K562 (cell line): ENCODE data around the gene ENG. TPM values are rescaled to one million over a fixed set of nuclear protein-coding genes. Genes with fewer than 3 reads are reported as not detected.

Experiments
- CEBPB ChIP-seq: fragments of 450-650 bp; IDR thresholded peaks from 2 replicates; pipeline ENCODE4 v1.6.1; 2016; ENCODE audit warnings: missing genetic modification characterization, missing compliant biosample characterization
- ELF4 ChIP-seq: fragments of 450-650 bp; formaldehyde crosslinking; IDR thresholded peaks from 2 replicates; pipeline ENCODE4 v1.4.0; 2022; ENCODE audit warnings: missing genetic modification characterization
- ETV6 ChIP-seq, 3 experiments: fragments of 150-350 bp in 1 of 3; sonication (generic) in 1 of 3; formaldehyde crosslinking in 1 of 3; IDR thresholded peaks; 2 replicates each; pipeline versions ENCODE4 v1.6.1 to v1.8.0; 2014 to 2022; ENCODE audit warnings: borderline replicate concordance in 2 of 3, low read depth in 2 of 3, antibody characterized with exemption in 1 of 3, low read length in 1 of 3, mild to moderate bottlenecking in 1 of 3, missing genetic modification reagents in 1 of 3
- GATA2 ChIP-seq: sonication (generic); formaldehyde crosslinking; IDR thresholded peaks from 2 replicates; pipeline ENCODE4 v1.4.0; 2020; ENCODE audit warnings: mild to moderate bottlenecking, missing genetic modification reagents
- KAT7 ChIP-seq: sonication (generic); formaldehyde crosslinking; IDR thresholded peaks from 2 replicates; pipeline ENCODE4 v1.8.0; 2022; ENCODE audit warnings: missing genetic modification reagents, mild to moderate bottlenecking, borderline replicate concordance
- MTA3 ChIP-seq: fragments of 450-650 bp; formaldehyde crosslinking; IDR thresholded peaks from 2 replicates; pipeline ENCODE4 v1.6.1; 2017; ENCODE audit warnings: mild to moderate bottlenecking, borderline replicate concordance
- NCOA1 ChIP-seq: fragments of 450-650 bp; IDR thresholded peaks from 2 replicates; pipeline ENCODE4 v1.6.1; 2016; ENCODE audit warnings: low read depth
- PRMT5 ChIP-seq: sonication (generic); formaldehyde crosslinking; IDR thresholded peaks from 2 replicates; pipeline ENCODE4 v1.5.0; 2020; ENCODE audit warnings: missing genetic modification reagents
- SIN3A ChIP-seq, 2 experiments: fragments of 150-350 bp in 1 of 2; IDR thresholded peaks; 2 replicates each; pipeline ENCODE4 v1.6.1; 2011 to 2016; ENCODE audit warnings: borderline replicate concordance in 2 of 2, low read depth in 2 of 2, low read length in 2 of 2, mild to moderate bottlenecking in 2 of 2, moderate library complexity in 2 of 2; ENCODE audit not compliant: control insufficient read depth in 1 of 2
- SLC30A9 ChIP-seq: fragments of 250-450 bp; sonication (Bioruptor Pico); IDR thresholded peaks from 2 replicates; pipeline ENCODE4 v1.8.0; 2022; ENCODE audit warnings: mild to moderate bottlenecking, moderate library complexity
- XRCC4 ChIP-seq: IDR thresholded peaks from one replicate; pipeline ENCODE4 v1.6.1; 2011; ENCODE audit not compliant: insufficient read depth, insufficient read length; ENCODE audit errors: extremely low read depth
- ZEB2 ChIP-seq: fragments of 450-650 bp; IDR thresholded peaks from 2 replicates; pipeline ENCODE4 v1.6.1; 2016
- ZNF408 ChIP-seq: fragments of 250-450 bp; sonication (Bioruptor Pico); IDR thresholded peaks from 2 replicates; pipeline ENCODE4 v1.4.0; 2020; ENCODE audit warnings: low read depth, mild to moderate bottlenecking, moderate library complexity
- ZNF707 ChIP-seq: fragments of 250-450 bp; sonication (Bioruptor Pico); conservative IDR thresholded peaks from 2 replicates; pipeline ENCODE4 v1.8.0; 2022; ENCODE audit warnings: inconsistent platforms, mild to moderate bottlenecking, moderate library complexity
- polyA plus RNA-seq, 8 experiments: library from polyadenylated mRNA; depleted of rRNA in 4 of 8; stranded (reverse) in 5 of 8; unstranded in 3 of 8; fragments of >200 nt; fragmentation: Nextera tagmentation in 2 of 8; fragmentation: Illumina TruSeq in 1 of 8; extraction: Ambion mirVana in 2 of 8; extraction: Trizol in 1 of 8; gene quantifications; 2 replicates each; pipeline versions ENCODE4 v1.2.1 to v1.2.3, GENCODE V29; 2011 to 2014; ENCODE audit warnings: inconsistent platforms in 1 of 8, missing spikeins in 1 of 8
- total RNA-seq, 7 experiments: library from RNA; depleted of rRNA in 6 of 7; stranded (reverse); fragments of >200 nt in 6 of 7; fragmentation: Illumina TruSeq in 2 of 7; extraction: Trizol in 2 of 7; gene quantifications; 2 replicates each; pipeline versions ENCODE4 v1.2.1 to v1.2.3, GENCODE V29; 2011 to 2021; ENCODE audit warnings: low replicate concordance in 1 of 7
- TF ChIP-seq, protein P1 (sequence below): fragments of 150-350 bp; IDR thresholded peaks from 2 replicates; pipeline ENCODE4 v1.6.1; 2014; ENCODE audit warnings: low read depth, mild to moderate bottlenecking, low read length, borderline replicate concordance
- TF ChIP-seq, protein P2 (sequence below): fragments of 250-450 bp; sonication (Bioruptor Pico); IDR thresholded peaks from 2 replicates; pipeline ENCODE4 v1.5.0; 2020; ENCODE audit warnings: mild to moderate bottlenecking
- TF ChIP-seq, protein P3 (sequence below): fragments of 250-450 bp; sonication (Bioruptor Pico); IDR thresholded peaks from 2 replicates; pipeline ENCODE4 v1.8.0; 2022; ENCODE audit warnings: inconsistent platforms, mild to moderate bottlenecking, moderate library complexity, borderline replicate concordance
- TF ChIP-seq, protein P4 (sequence below): fragments of 450-650 bp; IDR thresholded peaks from 2 replicates; pipeline ENCODE4 v1.6.1; 2016; ENCODE audit warnings: mild to moderate bottlenecking
- TF ChIP-seq, protein P5 (sequence below): sonication (generic); formaldehyde crosslinking; IDR thresholded peaks from 2 replicates; pipeline ENCODE4 v1.8.1; 2023; ENCODE audit warnings: mild to moderate bottlenecking, missing genetic modification reagents

Gene ENG
- total and polyA plus RNA-seq, 9 of the 15 experiments (the other 6 are each of a cell fraction or from before 2014, with no cell fraction given): 0.04 to 0.40 (median 0.14) TPM; not detected in 1

DNA sequence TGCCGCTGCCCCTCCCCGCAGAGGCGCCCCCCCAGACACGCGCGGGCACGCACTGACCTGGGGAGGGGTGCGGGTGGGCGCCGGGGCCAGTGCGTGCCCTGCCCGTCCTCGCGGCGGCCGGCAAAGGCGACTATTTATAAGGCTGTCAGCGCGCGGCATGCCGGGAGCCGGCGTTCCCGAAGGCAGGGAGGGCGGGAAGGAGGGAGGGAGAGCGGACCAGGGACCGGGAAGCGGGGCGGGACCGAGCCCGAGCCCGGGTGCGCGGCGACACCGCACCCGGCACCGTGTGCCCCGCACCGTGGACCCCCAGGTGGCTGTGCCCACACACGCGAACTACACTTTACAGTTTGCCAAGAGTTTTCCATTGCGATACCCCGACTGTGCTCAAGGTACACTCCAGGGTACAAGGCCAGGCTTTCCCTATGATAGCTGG lies 23.1 kb upstream of the ENG start, which contains the start of gene AK1 (continued):
- TF ChIP-seq, protein P1, sequence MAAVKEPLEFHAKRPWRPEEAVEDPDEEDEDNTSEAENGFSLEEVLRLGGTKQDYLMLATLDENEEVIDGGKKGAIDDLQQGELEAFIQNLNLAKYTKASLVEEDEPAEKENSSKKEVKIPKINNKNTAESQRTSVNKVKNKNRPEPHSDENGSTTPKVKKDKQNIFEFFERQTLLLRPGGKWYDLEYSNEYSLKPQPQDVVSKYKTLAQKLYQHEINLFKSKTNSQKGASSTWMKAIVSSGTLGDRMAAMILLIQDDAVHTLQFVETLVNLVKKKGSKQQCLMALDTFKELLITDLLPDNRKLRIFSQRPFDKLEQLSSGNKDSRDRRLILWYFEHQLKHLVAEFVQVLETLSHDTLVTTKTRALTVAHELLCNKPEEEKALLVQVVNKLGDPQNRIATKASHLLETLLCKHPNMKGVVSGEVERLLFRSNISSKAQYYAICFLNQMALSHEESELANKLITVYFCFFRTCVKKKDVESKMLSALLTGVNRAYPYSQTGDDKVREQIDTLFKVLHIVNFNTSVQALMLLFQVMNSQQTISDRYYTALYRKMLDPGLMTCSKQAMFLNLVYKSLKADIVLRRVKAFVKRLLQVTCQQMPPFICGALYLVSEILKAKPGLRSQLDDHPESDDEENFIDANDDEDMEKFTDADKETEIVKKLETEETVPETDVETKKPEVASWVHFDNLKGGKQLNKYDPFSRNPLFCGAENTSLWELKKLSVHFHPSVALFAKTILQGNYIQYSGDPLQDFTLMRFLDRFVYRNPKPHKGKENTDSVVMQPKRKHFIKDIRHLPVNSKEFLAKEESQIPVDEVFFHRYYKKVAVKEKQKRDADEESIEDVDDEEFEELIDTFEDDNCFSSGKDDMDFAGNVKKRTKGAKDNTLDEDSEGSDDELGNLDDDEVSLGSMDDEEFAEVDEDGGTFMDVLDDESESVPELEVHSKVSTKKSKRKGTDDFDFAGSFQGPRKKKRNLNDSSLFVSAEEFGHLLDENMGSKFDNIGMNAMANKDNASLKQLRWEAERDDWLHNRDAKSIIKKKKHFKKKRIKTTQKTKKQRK: no peak
- no peak; a peak in 1 of 4 replicates for TF ChIP-seq SIN3A (IDR thresholded peaks at IDR 0.05; ENCODE audit: borderline replicate concordance in 2 of 2, control insufficient read depth in 1 of 2, low read depth in 2 of 2, low read length in 2 of 2)
- no peak for TF ChIP-seq PRMT5 (CRISPR knock-in tag)
- no peak for TF ChIP-seq ETV6 (IDR thresholded peaks at IDR 0.05; ENCODE audit: borderline replicate concordance in 1 of 2, low read depth in 2 of 2, low read length in 1 of 2)
- no peak for TF ChIP-seq ETV6 (CRISPR knock-in tag; IDR thresholded peaks at IDR 0.05; ENCODE audit: borderline replicate concordance)
- no peak for TF ChIP-seq SLC30A9 (CRISPR knock-in tag)
- peak; percentile 92 for TF ChIP-seq MTA3
- TF ChIP-seq GATA2 (CRISPR knock-in tag): no peak
- no peak for TF ChIP-seq ZEB2
- TF ChIP-seq CEBPB: no peak
- no peak for TF ChIP-seq XRCC4
- TF ChIP-seq ELF4 (CRISPR knock-in tag): no peak
- TF ChIP-seq, protein P2, sequence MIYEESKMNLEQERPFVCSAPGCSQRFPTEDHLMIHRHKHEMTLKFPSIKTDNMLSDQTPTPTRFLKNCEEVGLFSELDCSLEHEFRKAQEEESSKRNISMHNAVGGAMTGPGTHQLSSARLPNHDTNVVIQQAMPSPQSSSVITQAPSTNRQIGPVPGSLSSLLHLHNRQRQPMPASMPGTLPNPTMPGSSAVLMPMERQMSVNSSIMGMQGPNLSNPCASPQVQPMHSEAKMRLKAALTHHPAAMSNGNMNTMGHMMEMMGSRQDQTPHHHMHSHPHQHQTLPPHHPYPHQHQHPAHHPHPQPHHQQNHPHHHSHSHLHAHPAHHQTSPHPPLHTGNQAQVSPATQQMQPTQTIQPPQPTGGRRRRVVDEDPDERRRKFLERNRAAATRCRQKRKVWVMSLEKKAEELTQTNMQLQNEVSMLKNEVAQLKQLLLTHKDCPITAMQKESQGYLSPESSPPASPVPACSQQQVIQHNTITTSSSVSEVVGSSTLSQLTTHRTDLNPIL (CRISPR knock-in tag): no peak
- TF ChIP-seq KAT7 (CRISPR knock-in tag): no peak
- TF ChIP-seq, protein P3, sequence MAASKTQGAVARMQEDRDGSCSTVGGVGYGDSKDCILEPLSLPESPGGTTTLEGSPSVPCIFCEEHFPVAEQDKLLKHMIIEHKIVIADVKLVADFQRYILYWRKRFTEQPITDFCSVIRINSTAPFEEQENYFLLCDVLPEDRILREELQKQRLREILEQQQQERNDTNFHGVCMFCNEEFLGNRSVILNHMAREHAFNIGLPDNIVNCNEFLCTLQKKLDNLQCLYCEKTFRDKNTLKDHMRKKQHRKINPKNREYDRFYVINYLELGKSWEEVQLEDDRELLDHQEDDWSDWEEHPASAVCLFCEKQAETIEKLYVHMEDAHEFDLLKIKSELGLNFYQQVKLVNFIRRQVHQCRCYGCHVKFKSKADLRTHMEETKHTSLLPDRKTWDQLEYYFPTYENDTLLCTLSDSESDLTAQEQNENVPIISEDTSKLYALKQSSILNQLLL: no peak
- no peak for TF ChIP-seq NCOA1
- TF ChIP-seq, protein P4, sequence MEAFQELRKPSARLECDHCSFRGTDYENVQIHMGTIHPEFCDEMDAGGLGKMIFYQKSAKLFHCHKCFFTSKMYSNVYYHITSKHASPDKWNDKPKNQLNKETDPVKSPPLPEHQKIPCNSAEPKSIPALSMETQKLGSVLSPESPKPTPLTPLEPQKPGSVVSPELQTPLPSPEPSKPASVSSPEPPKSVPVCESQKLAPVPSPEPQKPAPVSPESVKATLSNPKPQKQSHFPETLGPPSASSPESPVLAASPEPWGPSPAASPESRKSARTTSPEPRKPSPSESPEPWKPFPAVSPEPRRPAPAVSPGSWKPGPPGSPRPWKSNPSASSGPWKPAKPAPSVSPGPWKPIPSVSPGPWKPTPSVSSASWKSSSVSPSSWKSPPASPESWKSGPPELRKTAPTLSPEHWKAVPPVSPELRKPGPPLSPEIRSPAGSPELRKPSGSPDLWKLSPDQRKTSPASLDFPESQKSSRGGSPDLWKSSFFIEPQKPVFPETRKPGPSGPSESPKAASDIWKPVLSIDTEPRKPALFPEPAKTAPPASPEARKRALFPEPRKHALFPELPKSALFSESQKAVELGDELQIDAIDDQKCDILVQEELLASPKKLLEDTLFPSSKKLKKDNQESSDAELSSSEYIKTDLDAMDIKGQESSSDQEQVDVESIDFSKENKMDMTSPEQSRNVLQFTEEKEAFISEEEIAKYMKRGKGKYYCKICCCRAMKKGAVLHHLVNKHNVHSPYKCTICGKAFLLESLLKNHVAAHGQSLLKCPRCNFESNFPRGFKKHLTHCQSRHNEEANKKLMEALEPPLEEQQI: no peak
- no peak for TF ChIP-seq ZNF408 (CRISPR knock-in tag)
- TF ChIP-seq, protein P5, sequence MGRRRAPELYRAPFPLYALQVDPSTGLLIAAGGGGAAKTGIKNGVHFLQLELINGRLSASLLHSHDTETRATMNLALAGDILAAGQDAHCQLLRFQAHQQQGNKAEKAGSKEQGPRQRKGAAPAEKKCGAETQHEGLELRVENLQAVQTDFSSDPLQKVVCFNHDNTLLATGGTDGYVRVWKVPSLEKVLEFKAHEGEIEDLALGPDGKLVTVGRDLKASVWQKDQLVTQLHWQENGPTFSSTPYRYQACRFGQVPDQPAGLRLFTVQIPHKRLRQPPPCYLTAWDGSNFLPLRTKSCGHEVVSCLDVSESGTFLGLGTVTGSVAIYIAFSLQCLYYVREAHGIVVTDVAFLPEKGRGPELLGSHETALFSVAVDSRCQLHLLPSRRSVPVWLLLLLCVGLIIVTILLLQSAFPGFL: no peak
- no peak for TF ChIP-seq ZNF707 (CRISPR knock-in tag)
